Measurements from ENCODE around the gene ARHGAP23. TPM values are rescaled to one million over a fixed set of nuclear protein-coding genes. Genes with fewer than 3 reads are reported as not detected.

ARHGAP23 gene
- total and polyA plus RNA-seq, 10 of the 15 experiments (the other 5 are each of a cell fraction or from before 2014, with no cell fraction given): 0.23 to 5.8 (median 2.1) TPM

- WGBS (ENCODE audit: insufficient coverage, insufficient replicate concordance, low lambda C conversion rate, missing lambda C conversion rate): 97% methylated on average over 5 of the region's 5 CpGs
- BruUV-seq (replicated peaks): no TSS peak
- CTCF ChIA-PET: interaction anchor here (1.5 to 3.5 kb wide), 4 partner anchors 12 to 54 kb away, joined by 3 to 20 read pairs (median 10); no protein-coding TSS in a partner anchor
- in situ Hi-C loops (cut with MboI): no loop called here
- SMC1A ChIA-PET (ENCODE audit: uncharacterized antibody, unreplicated experiment): no interaction called here
- no peak for ATAC-seq
- POLR2A ChIA-PET: no interaction called here
- Histone ChIP-seq H3K79me2 (ENCODE audit: control insufficient read depth, insufficient read depth, low read length) (no peaks in the 10 kb centered on the region), H3K4me3 (no peak overlapping the region), H3K9ac (ENCODE audit: control insufficient read depth, insufficient read depth, low read length) (no peak overlapping the region), H3K4me2 (ENCODE audit: control insufficient read depth, insufficient read depth) (no peak overlapping the region), H3K9me3 (replicated peaks; ENCODE audit: control insufficient read depth, insufficient read depth, low read length) (no peaks in the 10 kb centered on the region), H3K27me3 (replicated peaks in 1 of 2; ENCODE audit: control insufficient read depth in 2 of 2, insufficient read depth in 2 of 2, low read length in 1 of 2) (no peaks in the 10 kb centered on the region), H3K36me3 (ENCODE audit: control insufficient read depth in 2 of 2, insufficient read depth in 2 of 2, low read length in 1 of 2) (peaks cover 3 to 6% of the 10 kb centered on the region in 2 experiments; a peak in 3 of 4 replicates), H3K4me1 (ENCODE audit: control insufficient read depth, insufficient read depth, low read length) (no peaks in the 10 kb centered on the region), H2AFZ (ENCODE audit: control insufficient read depth, low read depth, low read length) (no peak overlapping the region), H4K20me1 (ENCODE audit: control insufficient read depth, insufficient read depth) (no peaks in the 10 kb centered on the region), H3K27ac (ENCODE audit: control insufficient read depth, insufficient read depth) (no peak overlapping the region)
- DNase-seq (ENCODE audit: low read depth, low spot score): no peak
- FAIRE-seq: no peak
- intact Hi-C loops (cut with micrococcal nuclease; ENCODE audit: unreplicated experiment): no loop called here
- RAD21 ChIA-PET (ENCODE audit: unreplicated experiment): interaction anchor here (0.8 to 1.2 kb wide), 2 partner anchors 54 kb away, joined by 4 to 6 read pairs; no protein-coding TSS in a partner anchor
- TF ChIP-seq SUZ12 (IDR thresholded peaks at IDR 0.05; ENCODE audit: unreplicated experiment) (no peak), GABPA (IDR thresholded peaks at IDR 0.05; ENCODE audit: low read depth) (no peak), CHD4 (IDR thresholded peaks at IDR 0.05) (no peak), CEBPZ (IDR thresholded peaks at IDR 0.05; ENCODE audit: low read depth, low read length) (no peak), BHLHE40 (IDR thresholded peaks at IDR 0.05; ENCODE audit: borderline replicate concordance in 1 of 2, low read depth in 2 of 2, low read length in 1 of 2) (no peak), NFYA (IDR thresholded peaks at IDR 0.05; ENCODE audit: borderline replicate concordance, low read depth, low read length) (no peak), SKIL (IDR thresholded peaks at IDR 0.05; ENCODE audit: low read depth, poor library complexity, severe bottlenecking) (no peak), CREB1 (IDR thresholded peaks at IDR 0.05; ENCODE audit: low read depth) (no peak), SMARCA5 (IDR thresholded peaks at IDR 0.05) (no peak), MAX (IDR thresholded peaks at IDR 0.05; ENCODE audit: low read depth, low read length) (no peak)
- TF ChIP-seq, protein P1, sequence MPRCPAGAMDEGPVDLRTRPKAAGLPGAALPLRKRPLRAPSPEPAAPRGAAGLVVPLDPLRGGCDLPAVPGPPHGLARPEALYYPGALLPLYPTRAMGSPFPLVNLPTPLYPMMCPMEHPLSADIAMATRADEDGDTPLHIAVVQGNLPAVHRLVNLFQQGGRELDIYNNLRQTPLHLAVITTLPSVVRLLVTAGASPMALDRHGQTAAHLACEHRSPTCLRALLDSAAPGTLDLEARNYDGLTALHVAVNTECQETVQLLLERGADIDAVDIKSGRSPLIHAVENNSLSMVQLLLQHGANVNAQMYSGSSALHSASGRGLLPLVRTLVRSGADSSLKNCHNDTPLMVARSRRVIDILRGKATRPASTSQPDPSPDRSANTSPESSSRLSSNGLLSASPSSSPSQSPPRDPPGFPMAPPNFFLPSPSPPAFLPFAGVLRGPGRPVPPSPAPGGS (IDR thresholded peaks at IDR 0.05; ENCODE audit: borderline replicate concordance, insufficient read depth, low read depth, low read length, poor library complexity, severe bottlenecking): no peak
- TF ChIP-seq, protein P2, sequence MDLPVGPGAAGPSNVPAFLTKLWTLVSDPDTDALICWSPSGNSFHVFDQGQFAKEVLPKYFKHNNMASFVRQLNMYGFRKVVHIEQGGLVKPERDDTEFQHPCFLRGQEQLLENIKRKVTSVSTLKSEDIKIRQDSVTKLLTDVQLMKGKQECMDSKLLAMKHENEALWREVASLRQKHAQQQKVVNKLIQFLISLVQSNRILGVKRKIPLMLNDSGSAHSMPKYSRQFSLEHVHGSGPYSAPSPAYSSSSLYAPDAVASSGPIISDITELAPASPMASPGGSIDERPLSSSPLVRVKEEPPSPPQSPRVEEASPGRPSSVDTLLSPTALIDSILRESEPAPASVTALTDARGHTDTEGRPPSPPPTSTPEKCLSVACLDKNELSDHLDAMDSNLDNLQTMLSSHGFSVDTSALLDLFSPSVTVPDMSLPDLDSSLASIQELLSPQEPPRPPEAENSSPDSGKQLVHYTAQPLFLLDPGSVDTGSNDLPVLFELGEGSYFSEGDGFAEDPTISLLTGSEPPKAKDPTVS (IDR thresholded peaks at IDR 0.05; ENCODE audit: low read depth, low read length): no peak
These were observed 25.4 kb upstream of the ARHGAP23 start for GRCh38 chr17:38402897-38403296.
